AG04450 (cell line): ENCODE data around the gene CCDC106. TPM values are rescaled to one million over a fixed set of nuclear protein-coding genes. Genes with fewer than 3 reads are reported as not detected.

Experiments used
- CTCF ChIA-PET: fragments of 300-600, 350-600 bp; formaldehyde crosslinking; extraction: SDS; loops from one replicate; lab custom pipeline; 2022; ENCODE audit warnings: antibody characterized with exemption, inconsistent platforms; lab: Charles Lee
- POLR2A ChIA-PET: fragments of 350-600 bp; formaldehyde crosslinking; extraction: SDS; loops from one replicate; lab custom pipeline; 2021; ENCODE audit warnings: antibody characterized with exemption, inconsistent platforms; lab: Yijun Ruan, JAX
- DNase-seq: peaks from one replicate; pipeline ENCODE4 v3.0.0-alpha.2; 2011; ENCODE audit warnings: low read depth, low spot score
- H3K27ac ChIP-seq: one replicate; pipeline ENCODE4 v1.5.1; 2012; ENCODE audit warnings: low read depth, low read length, control low read depth
- H3K27me3 ChIP-seq: one replicate; pipeline ENCODE4 v1.6.0; 2012; ENCODE audit warnings: low read length; ENCODE audit not compliant: control insufficient read depth, insufficient read depth
- H3K4me3 ChIP-seq: 2 replicates; pipeline ENCODE4 v1.5.1; 2011; ENCODE audit warnings: mild to moderate bottlenecking, low read depth, low read length, control low read depth
- H3K9me3 ChIP-seq: 2 replicates; pipeline ENCODE4 v1.5.1; 2012; ENCODE audit warnings: low read length; ENCODE audit not compliant: control insufficient read depth, insufficient read depth
- CTCF ChIP-seq: IDR thresholded peaks from 2 replicates; pipeline ENCODE4 v1.5.1; 2011; ENCODE audit warnings: low read depth, low read length, control low read depth, inconsistent platforms
- polyA plus RNA-seq: library from polyadenylated mRNA; depleted of rRNA; stranded (reverse); fragments of >200 nt; gene quantifications from 2 replicates; pipeline ENCODE4 v1.2.3, GENCODE V29; 2011

The CCDC106 gene
- polyA plus RNA-seq, 1 experiment, result 6.2 TPM

GRCh38 chr19:55603581-55604292 is 44.3 kb upstream of the CCDC106 start:
- ChIA-PET POLR2A (interaction anchor here (0.6 to 1.2 kb wide), 2 partner anchors 27 to 31 kb away, joined by 5 to 10 read pairs; no protein-coding TSS in a partner anchor), CTCF (interaction anchor here (3.8 kb wide), 1 partner anchor 136 kb away, joined by 17 read pairs; no protein-coding TSS in a partner anchor)
- peak overlapping the region; percentile 88 for H3K27ac ChIP-seq
- peaks cover 13% of the 10 kb centered on the region; the same call in 1 of the 2 replicates for H3K9me3 ChIP-seq
- H3K4me3 ChIP-seq, result no peak overlapping the region
- no peaks in the 10 kb centered on the region for H3K27me3 ChIP-seq
- no peak for DNase-seq
- no peak for TF ChIP-seq CTCF

DNA sequence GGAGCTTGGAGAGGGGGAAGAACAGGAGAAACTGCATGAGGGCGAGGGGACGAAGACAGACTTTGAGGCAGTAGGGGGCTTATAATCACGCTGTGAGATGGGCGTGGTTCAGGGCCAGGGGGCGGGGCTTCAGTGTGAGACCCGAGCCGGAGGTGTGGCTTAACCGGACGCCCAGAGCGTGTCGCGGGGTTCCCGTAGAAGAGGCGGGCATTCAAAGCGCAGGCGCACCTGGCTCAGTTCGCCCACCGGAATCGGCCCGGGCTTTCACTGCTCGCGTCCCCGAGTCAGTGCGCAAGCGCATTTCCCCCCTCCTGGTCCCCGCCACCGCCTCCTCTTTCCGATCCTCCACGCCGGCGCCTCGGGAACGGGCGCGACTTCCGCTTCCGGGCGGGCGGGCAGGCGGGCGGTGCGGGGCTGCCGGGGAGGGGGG is 42.8 kb upstream of the CCDC106 start:
- peaks cover 18% of the 10 kb centered on the region for H3K9me3 ChIP-seq
- H3K27ac ChIP-seq, result peak overlapping the region; percentile 88
- TF ChIP-seq CTCF, result no peak
- DNase-seq, result peak; percentile 94
- no peaks in the 10 kb centered on the region for H3K27me3 ChIP-seq
- POLR2A ChIA-PET, result interaction anchor here (0.6 to 1.2 kb wide), 7 partner anchors 21 to 120 kb away, joined by 3 to 5 read pairs (median 4); partner anchors contain the start of gene NAT14
- H3K4me3 ChIP-seq, result peak overlapping the region; percentile 73
- CTCF ChIA-PET, result interaction anchor here (0.7 to 3.8 kb wide), 12 partner anchors 15 to 187 kb away, joined by 3 to 29 read pairs (median 8); no protein-coding TSS in a partner anchor

GRCh38 chr19:55605637-55606470 is 42.2 kb upstream of the CCDC106 start, which contains the start of gene ZNF865:
Gene ZNF865, plus strand, starts transcription at chr19:55605647. Its CDS starts 7,972 bp downstream, at chr19:55613619.
- Histone ChIP-seq H3K27ac (peak within 1 kb of the TSS; percentile 89), H3K9me3 (peaks cover 18% of the 10 kb centered on the region), H3K4me3 (peak within 1 kb of the TSS; percentile 73), H3K27me3 (no peaks in the 10 kb centered on the region)
- TF ChIP-seq CTCF, result peak; percentile 92
- DNase-seq, result peak; percentile 67
- CTCF ChIA-PET, result interaction anchor here (0.5 to 3.8 kb wide), 25 partner anchors 10 to 465 kb away, joined by 3 to 29 read pairs (median 5); partner anchors contain the start of gene ZNF784
- POLR2A ChIA-PET, result interaction anchor here (0.9 to 1.2 kb wide), 4 partner anchors 19 to 144 kb away, joined by 3 to 4 read pairs (median 4); partner anchors contain the start of genes ISOC2 and ZNF784

- peaks cover 18% of the 10 kb centered on the region for H3K9me3 ChIP-seq
- ChIA-PET CTCF (interaction anchor here (0.5 to 3.8 kb wide), 25 partner anchors 9 to 466 kb away, joined by 3 to 29 read pairs (median 5); partner anchors contain the start of gene ZNF784), POLR2A (interaction anchor here (1.0 to 1.2 kb wide), 3 partner anchors 18 to 145 kb away, joined by 3 to 4 read pairs (median 4); partner anchors contain the start of genes ISOC2 and ZNF784)
- no peak overlapping the region for H3K27ac ChIP-seq
- no peaks in the 10 kb centered on the region for H3K27me3 ChIP-seq
- no peak for TF ChIP-seq CTCF
- H3K4me3 ChIP-seq, result peak overlapping the region; percentile 73
- no peak for DNase-seq
Observed at GRCh38 chr19:55606471-55606787, 41.6 kb upstream of the CCDC106 start.
